Iris pigment epithelial cell (primary cell): Measurements from ENCODE around the gene GNG10.
"Not testable (repeated sequence)": the region's sequence is repeated elsewhere in the genome, so short reads cannot be mapped to it uniquely, and the experiment has no call there.

ENCODE experiments used
- DNase-seq: peaks from one replicate; pipeline ENCODE4 v3.0.0-alpha.2; 2011; ENCODE audit warnings: low read depth

Gene GNG10

GRCh38 chr9:111661150-111661801, at the start of gene GNG10:
TSS of gene GNG10 (plus strand) at chr9:111661605. CDS start at chr9:111661635, 30 bp downstream.
- peak; percentile 67 for DNase-seq

- DNase-seq = no peak
These were observed 47.9 kb upstream of the GNG10 start for GRCh38 chr9:111613436-111614040.

GRCh38 chr9:111615928-111616327, 45.5 kb upstream of the GNG10 start:
- DNase-seq = peak; percentile 19

GRCh38 chr9:111617349-111617748, 44.1 kb upstream of the GNG10 start:
- not testable (repeated sequence) for DNase-seq

- peak; percentile 54 for DNase-seq
These were observed 39.4 kb upstream of the GNG10 start for GRCh38 chr9:111621895-111622480.

GRCh38 chr9:111622626-111623025, 38.8 kb upstream of the GNG10 start:
- DNase-seq = peak; percentile 67

GRCh38 chr9:111627260-111627963, 34.0 kb upstream of the GNG10 start:
- DNase-seq = no peak

- DNase-seq = no peak
These were observed 33.0 kb upstream of the GNG10 start for GRCh38 chr9:111628411-111628810.

- no peak for DNase-seq
These were observed 31.0 kb upstream of the GNG10 start for GRCh38 chr9:111630182-111630963.

- DNase-seq = no peak
These were observed 30.5 kb upstream of the GNG10 start for GRCh38 chr9:111630964-111631213.

GRCh38 chr9:111631214-111631971, 30.0 kb upstream of the GNG10 start, which contains the start of gene DNAJC25:
TSS of gene DNAJC25 (plus strand) at chr9:111631334. CDS start at chr9:111631408, 74 bp downstream.
- DNase-seq = peak; percentile 99

GRCh38 chr9:111632060-111632459, 29.3 kb upstream of the GNG10 start:
- DNase-seq = peak; percentile 16

GRCh38 chr9:111632695-111633388, 28.6 kb upstream of the GNG10 start:
- DNase-seq = no peak

GRCh38 chr9:111633389-111633736, 28.0 kb upstream of the GNG10 start:
- DNase-seq = no peak

GRCh38 chr9:111634860-111635259, 26.5 kb upstream of the GNG10 start:
- no peak for DNase-seq

- no peak for DNase-seq
These were observed 23.9 kb upstream of the GNG10 start for GRCh38 chr9:111637421-111637950.

GRCh38 chr9:111644195-111644772, 17.1 kb upstream of the GNG10 start:
- no peak for DNase-seq

GRCh38 chr9:111645806-111646205, 15.6 kb upstream of the GNG10 start:
- peak; percentile 23 for DNase-seq

GRCh38 chr9:111646417-111646816, 15.0 kb upstream of the GNG10 start:
- DNase-seq = no peak

- peak; percentile 55 for DNase-seq
These were observed 13.3 kb upstream of the GNG10 start for GRCh38 chr9:111648066-111648465.
